ENCODE results near the gene CCDC124.
A peak's percentile ranks its signal among the peaks of the same experiment; 100 is the strongest.
"Not testable (repeated sequence)": the region's sequence is repeated elsewhere in the genome, so short reads cannot be mapped to it uniquely, and the experiment has no call there.

CCDC124 gene

GRCh38 chr19:17932485-17933338, at the start of gene CCDC124:
CCDC124 (plus strand) TSS chr19:17933015; CDS start chr19:17936421, 3,406 bp downstream.
- DNase-seq: peak; percentile 59

GRCh38 chr19:17883627-17884410, 49.0 kb upstream of the CCDC124 start:
- no peak for DNase-seq

GRCh38 chr19:17886515-17886914, 46.3 kb upstream of the CCDC124 start:
- no peak for DNase-seq

- not testable (repeated sequence) for DNase-seq
Measured at GRCh38 chr19:17887221-17887620, 45.6 kb upstream of the CCDC124 start.

GRCh38 chr19:17888260-17888659, 44.6 kb upstream of the CCDC124 start:
- no peak for DNase-seq

- no peak for DNase-seq
Measured at GRCh38 chr19:17889609-17890214, 43.1 kb upstream of the CCDC124 start.

- no peak for DNase-seq
Measured at GRCh38 chr19:17893766-17894165, 39.0 kb upstream of the CCDC124 start.

- no peak for DNase-seq
Measured at GRCh38 chr19:17902701-17903100, 30.1 kb upstream of the CCDC124 start.

- DNase-seq: no peak
Measured at GRCh38 chr19:17908244-17908643, 24.6 kb upstream of the CCDC124 start.

- no peak for DNase-seq
Measured at GRCh38 chr19:17909003-17909732, 23.6 kb upstream of the CCDC124 start.

- no peak for DNase-seq
Measured at GRCh38 chr19:17910791-17911360, 21.9 kb upstream of the CCDC124 start.

GRCh38 chr19:17915940-17916593, 16.7 kb upstream of the CCDC124 start:
- DNase-seq: no peak

GRCh38 chr19:17918151-17918550, 14.7 kb upstream of the CCDC124 start:
- DNase-seq: not testable (repeated sequence)

- not testable (repeated sequence) for DNase-seq
Measured at GRCh38 chr19:17919122-17919521, 13.7 kb upstream of the CCDC124 start.

GRCh38 chr19:17920527-17920926, 12.3 kb upstream of the CCDC124 start:
- DNase-seq: no peak

- no peak for DNase-seq
Measured at GRCh38 chr19:17922138-17922537, 10.7 kb upstream of the CCDC124 start.

GRCh38 chr19:17926044-17926443, 6.8 kb upstream of the CCDC124 start:
- DNase-seq: no peak

GRCh38 chr19:17929056-17929455, 3.8 kb upstream of the CCDC124 start:
- no peak for DNase-seq

GRCh38 chr19:17931532-17932191, 1.2 kb upstream of the CCDC124 start:
- DNase-seq: no peak

- no peak for DNase-seq
Measured at GRCh38 chr19:17933414-17934129, 757 bp downstream of the CCDC124 start.

- DNase-seq: no peak
Measured at GRCh38 chr19:17936379-17936778, 3.6 kb downstream of the CCDC124 start.

Data from NCI-H2081 treated with DMSO at 0.1 percent for 48 hours (cell line).